Measurements from ENCODE around the gene KEAP1.
"Not testable (repeated sequence)": the region's sequence is repeated elsewhere in the genome, so short reads cannot be mapped to it uniquely, and the experiment has no call there.

Gene KEAP1

GRCh38 chr19:10526887-10527286, 23.7 kb upstream of the KEAP1 start:
- H3K27me3 ChIP-seq (ENCODE audit: control insufficient read depth in 1 of 2, insufficient read depth in 2 of 2, low read length in 2 of 2) = not testable (repeated sequence)

GRCh38 chr19:10525636-10526035, 22.5 kb upstream of the KEAP1 start:
- Histone ChIP-seq H3K36me3 (ENCODE audit: control insufficient read depth in 1 of 2, insufficient read depth in 2 of 2, low read length in 2 of 2) (no peaks in the 10 kb centered on the region), H3K4me1 (ENCODE audit: control insufficient read depth in 1 of 2, insufficient read depth in 2 of 2, low read length in 2 of 2) (no peaks in the 10 kb centered on the region), H3K27me3 (ENCODE audit: control insufficient read depth in 1 of 2, insufficient read depth in 2 of 2, low read length in 2 of 2) (peaks cover 0 to 9% of the 10 kb centered on the region in 2 donors), H3K4me3 (ENCODE audit: low read depth in 1 of 2, low read length in 2 of 2) (no peak overlapping the region), H3K27ac (ENCODE audit: low read depth, low read length) (no peak overlapping the region), H3K9me3 (ENCODE audit: control insufficient read depth in 1 of 2, low read length in 2 of 2) (no peaks in the 10 kb centered on the region), H3K9ac (ENCODE audit: low read depth in 1 of 2, low read length in 2 of 2) (no peak overlapping the region)

More at GRCh38 chr19:10526887-10527286, 23.7 kb upstream of the KEAP1 start:
- not testable (repeated sequence) for H3K4me3 ChIP-seq (ENCODE audit: low read depth in 1 of 2, low read length in 2 of 2); H3K27ac ChIP-seq (ENCODE audit: low read depth, low read length); H3K9me3 ChIP-seq (ENCODE audit: control insufficient read depth in 1 of 2, low read length in 2 of 2); H3K9ac ChIP-seq (ENCODE audit: low read depth in 1 of 2, low read length in 2 of 2); H3K36me3 ChIP-seq (ENCODE audit: control insufficient read depth in 1 of 2, insufficient read depth in 2 of 2, low read length in 2 of 2); H3K4me1 ChIP-seq (ENCODE audit: control insufficient read depth in 1 of 2, insufficient read depth in 2 of 2, low read length in 2 of 2)

GRCh38 chr19:10523135-10523636, 20.0 kb upstream of the KEAP1 start:
- H3K36me3 ChIP-seq (ENCODE audit: control insufficient read depth in 1 of 2, insufficient read depth in 2 of 2, low read length in 2 of 2) = no peaks in the 10 kb centered on the region
- peaks cover 0 to 8% of the 10 kb centered on the region in 2 donors for H3K4me1 ChIP-seq (ENCODE audit: control insufficient read depth in 1 of 2, insufficient read depth in 2 of 2, low read length in 2 of 2)
- no peak overlapping the region for H3K27ac ChIP-seq (ENCODE audit: low read depth, low read length)

GRCh38 chr19:10521461-10522171, 18.5 kb upstream of the KEAP1 start:
- H3K4me3 ChIP-seq (ENCODE audit: low read depth in 1 of 2, low read length in 2 of 2) = no peak overlapping the region
- peaks cover 0 to 19% of the 10 kb centered on the region in 2 donors for H3K4me1 ChIP-seq (ENCODE audit: control insufficient read depth in 1 of 2, insufficient read depth in 2 of 2, low read length in 2 of 2)
- H3K9ac ChIP-seq (ENCODE audit: low read depth in 1 of 2, low read length in 2 of 2) = no peak overlapping the region
- H3K9me3 ChIP-seq (ENCODE audit: control insufficient read depth in 1 of 2, low read length in 2 of 2) = no peaks in the 10 kb centered on the region
- H3K36me3 ChIP-seq (ENCODE audit: control insufficient read depth in 1 of 2, insufficient read depth in 2 of 2, low read length in 2 of 2) = no peaks in the 10 kb centered on the region
- peaks cover 35 to 42% of the 10 kb centered on the region in 2 donors for H3K27me3 ChIP-seq (ENCODE audit: control insufficient read depth in 1 of 2, insufficient read depth in 2 of 2, low read length in 2 of 2)
- H3K27ac ChIP-seq (ENCODE audit: low read depth, low read length) = no peak overlapping the region

More at GRCh38 chr19:10523135-10523636, 20.0 kb upstream of the KEAP1 start:
- no peak overlapping the region for H3K9ac ChIP-seq (ENCODE audit: low read depth in 1 of 2, low read length in 2 of 2)
- no peak overlapping the region for H3K4me3 ChIP-seq (ENCODE audit: low read depth in 1 of 2, low read length in 2 of 2)
- peaks cover 19 to 27% of the 10 kb centered on the region in 2 donors for H3K27me3 ChIP-seq (ENCODE audit: control insufficient read depth in 1 of 2, insufficient read depth in 2 of 2, low read length in 2 of 2)
- no peaks in the 10 kb centered on the region for H3K9me3 ChIP-seq (ENCODE audit: control insufficient read depth in 1 of 2, low read length in 2 of 2)

- no peak overlapping the region for H3K27ac ChIP-seq (ENCODE audit: low read depth, low read length)
These were observed 17.6 kb upstream of the KEAP1 start for GRCh38 chr19:10520652-10521318.

GRCh38 chr19:10519421-10519820, 16.3 kb upstream of the KEAP1 start:
- H3K4me3 ChIP-seq (ENCODE audit: low read depth in 1 of 2, low read length in 2 of 2) = no peak overlapping the region
- H3K4me1 ChIP-seq (ENCODE audit: control insufficient read depth in 1 of 2, insufficient read depth in 2 of 2, low read length in 2 of 2) = peaks cover 0 to 19% of the 10 kb centered on the region in 2 donors
- H3K27ac ChIP-seq (ENCODE audit: low read depth, low read length) = no peak overlapping the region
- no peaks in the 10 kb centered on the region for H3K36me3 ChIP-seq (ENCODE audit: control insufficient read depth in 1 of 2, insufficient read depth in 2 of 2, low read length in 2 of 2)
- H3K9me3 ChIP-seq (ENCODE audit: control insufficient read depth in 1 of 2, low read length in 2 of 2) = no peaks in the 10 kb centered on the region
- no peak overlapping the region for H3K9ac ChIP-seq (ENCODE audit: low read depth in 1 of 2, low read length in 2 of 2)
- H3K27me3 ChIP-seq (ENCODE audit: control insufficient read depth in 1 of 2, insufficient read depth in 2 of 2, low read length in 2 of 2) = peaks cover 54 to 57% of the 10 kb centered on the region in 2 donors

More at GRCh38 chr19:10520652-10521318, 17.6 kb upstream of the KEAP1 start:
- Histone ChIP-seq H3K36me3 (ENCODE audit: control insufficient read depth in 1 of 2, insufficient read depth in 2 of 2, low read length in 2 of 2) (no peaks in the 10 kb centered on the region), H3K4me1 (ENCODE audit: control insufficient read depth in 1 of 2, insufficient read depth in 2 of 2, low read length in 2 of 2) (peaks cover 0 to 19% of the 10 kb centered on the region in 2 donors), H3K9ac (ENCODE audit: low read depth in 1 of 2, low read length in 2 of 2) (no peak overlapping the region), H3K4me3 (ENCODE audit: low read depth in 1 of 2, low read length in 2 of 2) (no peak overlapping the region), H3K27me3 (ENCODE audit: control insufficient read depth in 1 of 2, insufficient read depth in 2 of 2, low read length in 2 of 2) (peaks cover 41 to 48% of the 10 kb centered on the region in 2 donors), H3K9me3 (ENCODE audit: control insufficient read depth in 1 of 2, low read length in 2 of 2) (no peaks in the 10 kb centered on the region)

GRCh38 chr19:10518444-10519361, 15.5 kb upstream of the KEAP1 start:
- Histone ChIP-seq H3K4me3 (ENCODE audit: low read depth in 1 of 2, low read length in 2 of 2) (no peak overlapping the region), H3K27me3 (ENCODE audit: control insufficient read depth in 1 of 2, insufficient read depth in 2 of 2, low read length in 2 of 2) (peaks cover 61 to 62% of the 10 kb centered on the region in 2 donors), H3K36me3 (ENCODE audit: control insufficient read depth in 1 of 2, insufficient read depth in 2 of 2, low read length in 2 of 2) (no peaks in the 10 kb centered on the region), H3K9ac (ENCODE audit: low read depth in 1 of 2, low read length in 2 of 2) (no peak overlapping the region), H3K4me1 (ENCODE audit: control insufficient read depth in 1 of 2, insufficient read depth in 2 of 2, low read length in 2 of 2) (peaks cover 0 to 19% of the 10 kb centered on the region in 2 donors), H3K9me3 (ENCODE audit: control insufficient read depth in 1 of 2, low read length in 2 of 2) (no peaks in the 10 kb centered on the region), H3K27ac (ENCODE audit: low read depth, low read length) (no peak overlapping the region)

GRCh38 chr19:10517760-10518443, 14.7 kb upstream of the KEAP1 start:
- Histone ChIP-seq H3K4me3 (ENCODE audit: low read depth in 1 of 2, low read length in 2 of 2) (peak overlapping the region; percentile 35 to 43), H3K4me1 (ENCODE audit: control insufficient read depth in 1 of 2, insufficient read depth in 2 of 2, low read length in 2 of 2) (peaks cover 0 to 19% of the 10 kb centered on the region in 2 donors), H3K36me3 (ENCODE audit: control insufficient read depth in 1 of 2, insufficient read depth in 2 of 2, low read length in 2 of 2) (no peaks in the 10 kb centered on the region), H3K9me3 (ENCODE audit: control insufficient read depth in 1 of 2, low read length in 2 of 2) (no peaks in the 10 kb centered on the region), H3K9ac (ENCODE audit: low read depth in 1 of 2, low read length in 2 of 2) (no peak overlapping the region), H3K27ac (ENCODE audit: low read depth, low read length) (no peak overlapping the region), H3K27me3 (ENCODE audit: control insufficient read depth in 1 of 2, insufficient read depth in 2 of 2, low read length in 2 of 2) (peaks cover 69 to 70% of the 10 kb centered on the region in 2 donors)

GRCh38 chr19:10517361-10517759, 14.2 kb upstream of the KEAP1 start, which contains the start of gene S1PR5:
Gene S1PR5 (minus strand): TSS chr19:10517447. CDS start chr19:10515011, 2,436 bp downstream.
- H3K4me3 ChIP-seq (ENCODE audit: low read depth in 1 of 2, low read length in 2 of 2) = peak within 1 kb of the TSS; percentile 35 to 43
- H3K4me1 ChIP-seq (ENCODE audit: control insufficient read depth in 1 of 2, insufficient read depth in 2 of 2, low read length in 2 of 2) = peaks cover 0 to 19% of the 10 kb centered on the region in 2 donors
- no peak within 1 kb of the TSS for H3K9ac ChIP-seq (ENCODE audit: low read depth in 1 of 2, low read length in 2 of 2)
- no peak within 1 kb of the TSS for H3K27ac ChIP-seq (ENCODE audit: low read depth, low read length)
- H3K27me3 ChIP-seq (ENCODE audit: control insufficient read depth in 1 of 2, insufficient read depth in 2 of 2, low read length in 2 of 2) = peaks cover 72 to 73% of the 10 kb centered on the region in 2 donors
- H3K9me3 ChIP-seq (ENCODE audit: control insufficient read depth in 1 of 2, low read length in 2 of 2) = no peaks in the 10 kb centered on the region
- H3K36me3 ChIP-seq (ENCODE audit: control insufficient read depth in 1 of 2, insufficient read depth in 2 of 2, low read length in 2 of 2) = no peaks in the 10 kb centered on the region
